Thoracic aorta (tissue), 2 donors: ENCODE measurements around the gene PROM1. TPM values are rescaled to one million over a fixed set of nuclear protein-coding genes. Genes with fewer than 3 reads are reported as not detected.

Experiments
- ATAC-seq: fragments of 150-250 bp; one replicate; pipeline ENCODE4 v1.8.0; 2017; ENCODE audit warnings: low read depth; ENCODE audit not compliant: insufficient number of reproducible peaks, low FRiP score
- DNase-seq: peaks from one replicate; pipeline ENCODE4 v3.0.0-alpha.2; 2020; ENCODE audit warnings: low spot score
- H3K27ac ChIP-seq, 2 donors: fragments of 200-600 bp; sonication (generic); 1 replicate in 1 of 2; 2 replicates in 1 of 2; pipeline ENCODE4 v1.5.1; 2016; ENCODE audit warnings: mild to moderate bottlenecking in 2 of 2, moderate library complexity in 2 of 2
- H3K27me3 ChIP-seq: fragments of 200-600 bp; sonication (generic); replicated peaks from 2 replicates; pipeline ENCODE4 v1.6.0; 2016; ENCODE audit warnings: mild to moderate bottlenecking; ENCODE audit not compliant: insufficient read depth
- H3K36me3 ChIP-seq: fragments of 200-600 bp; sonication (generic); one replicate; pipeline ENCODE4 v1.5.1; 2016
- H3K4me1 ChIP-seq, 2 donors: fragments of 200-600 bp; sonication (generic); 1 replicate in 1 of 2; 2 replicates in 1 of 2; pipeline versions ENCODE4 v1.5.1 to v1.6.0; 2016; ENCODE audit warnings: low read depth in 2 of 2, mild to moderate bottlenecking in 1 of 2; ENCODE audit not compliant: control insufficient read depth in 1 of 2
- H3K4me3 ChIP-seq: fragments of 200-600 bp; sonication (generic); 2 replicates; pipeline ENCODE4 v1.5.1; 2016; ENCODE audit warnings: mild to moderate bottlenecking
- H3K9me3 ChIP-seq: fragments of 200-600 bp; sonication (generic); 2 replicates; pipeline ENCODE4 v1.5.1; 2016
- CTCF ChIP-seq: fragments of 200-600 bp; sonication (generic); IDR thresholded peaks from one replicate; pipeline ENCODE4 v1.5.1; 2019; ENCODE audit warnings: antibody characterized with exemption
- total RNA-seq, 2 donors: library from RNA; depleted of rRNA; stranded (reverse); fragments of >200 nt; gene quantifications; one replicate each; pipeline versions ENCODE4 v1.1.0 to v1.2.3, GENCODE V29; 2016

The PROM1 gene
- total RNA-seq, 2 donors from 2014 or later = 3.2 to 7.1 TPM

GRCh38 chr4:15990570-15991285, 93.1 kb downstream of the PROM1 start:
- Histone ChIP-seq H3K9me3 (no peaks in the 10 kb centered on the region), H3K4me3 (no peak overlapping the region), H3K27ac (no peak overlapping the region), H3K36me3 (no peaks in the 10 kb centered on the region), H3K4me1 (no peaks in the 10 kb centered on the region), H3K27me3 (no peaks in the 10 kb centered on the region)
- no peak for ATAC-seq
- DNase-seq = no peak
- TF ChIP-seq CTCF = no peak

- Histone ChIP-seq H3K4me3 (no peak overlapping the region), H3K27ac (no peak overlapping the region), H3K36me3 (no peaks in the 10 kb centered on the region), H3K4me1 (no peaks in the 10 kb centered on the region), H3K9me3 (no peaks in the 10 kb centered on the region), H3K27me3 (no peaks in the 10 kb centered on the region)
- no peak for TF ChIP-seq CTCF
- DNase-seq = no peak
- no peak for ATAC-seq
Measured at GRCh38 chr4:15989424-15989823, 94.4 kb downstream of the PROM1 start.

GRCh38 chr4:15988222-15988621, 95.6 kb downstream of the PROM1 start:
- DNase-seq = no peak
- no peaks in the 10 kb centered on the region for H3K36me3 ChIP-seq
- H3K4me3 ChIP-seq = no peak overlapping the region
- no peaks in the 10 kb centered on the region for H3K27me3 ChIP-seq
- ATAC-seq = no peak
- no peak for TF ChIP-seq CTCF
- no peaks in the 10 kb centered on the region for H3K4me1 ChIP-seq
- H3K9me3 ChIP-seq = no peaks in the 10 kb centered on the region
- no peak overlapping the region for H3K27ac ChIP-seq

- ATAC-seq = no peak
Measured at GRCh38 chr4:15986907-15987306, 96.9 kb downstream of the PROM1 start.

GRCh38 chr4:15983610-15984009, 100.2 kb downstream of the PROM1 start:
- H3K27me3 ChIP-seq = no peaks in the 10 kb centered on the region
- TF ChIP-seq CTCF = no peak

More at GRCh38 chr4:15986907-15987306, 96.9 kb downstream of the PROM1 start:
- no peak for DNase-seq
- Histone ChIP-seq H3K4me3 (no peak overlapping the region), H3K36me3 (no peaks in the 10 kb centered on the region), H3K27me3 (no peaks in the 10 kb centered on the region), H3K9me3 (no peaks in the 10 kb centered on the region), H3K27ac (no peak overlapping the region), H3K4me1 (no peaks in the 10 kb centered on the region)
- TF ChIP-seq CTCF = no peak

More at GRCh38 chr4:15983610-15984009, 100.2 kb downstream of the PROM1 start:
- H3K27ac ChIP-seq = no peak overlapping the region
- ATAC-seq (no peak), DNase-seq (no peak)
- no peaks in the 10 kb centered on the region for H3K9me3 ChIP-seq
- no peaks in the 10 kb centered on the region for H3K36me3 ChIP-seq
- H3K4me3 ChIP-seq = no peak overlapping the region
- no peaks in the 10 kb centered on the region for H3K4me1 ChIP-seq
